GM19025 (cell line): Measurements from ENCODE around the gene UBE2D4.
A peak's percentile ranks its signal among the peaks of the same experiment; 100 is the strongest.
"Not testable (repeated sequence)": the region's sequence is repeated elsewhere in the genome, so short reads cannot be mapped to it uniquely, and the experiment has no call there.

Experiments used
- ATAC-seq: cut with Tn5 transposase; IDR thresholded peaks from one replicate; pipeline ENCODE4 v1.9.1; 2021; ENCODE audit warnings: mild to moderate bottlenecking, low read depth, moderate library complexity; ENCODE audit not compliant: unreplicated experiment

Gene UBE2D4

GRCh38 chr7:43960933-43961332, 34.7 kb downstream of the UBE2D4 start:
- ATAC-seq = no peak

- ATAC-seq = not testable (repeated sequence)
Measured at GRCh38 chr7:43966392-43966791, 40.2 kb downstream of the UBE2D4 start.

GRCh38 chr7:43968172-43969040, 42.2 kb downstream of the UBE2D4 start:
- ATAC-seq = not testable (repeated sequence)

- not testable (repeated sequence) for ATAC-seq
Measured at GRCh38 chr7:43969586-43969985, 43.4 kb downstream of the UBE2D4 start.

- not testable (repeated sequence) for ATAC-seq
Measured at GRCh38 chr7:43970698-43971097, 44.5 kb downstream of the UBE2D4 start.

GRCh38 chr7:43974033-43974573, 47.9 kb downstream of the UBE2D4 start:
- ATAC-seq = not testable (repeated sequence)

GRCh38 chr7:43974725-43975482, 48.7 kb downstream of the UBE2D4 start:
- not testable (repeated sequence) for ATAC-seq

- no peak for ATAC-seq
Measured at GRCh38 chr7:43977525-43977924, 51.3 kb downstream of the UBE2D4 start.

- not testable (repeated sequence) for ATAC-seq
Measured at GRCh38 chr7:43978102-43978501, 51.9 kb downstream of the UBE2D4 start.

- not testable (repeated sequence) for ATAC-seq
Measured at GRCh38 chr7:43982848-43983247, 56.6 kb downstream of the UBE2D4 start.

- not testable (repeated sequence) for ATAC-seq
Measured at GRCh38 chr7:43983736-43984135, 57.5 kb downstream of the UBE2D4 start.

GRCh38 chr7:43985904-43986864, 59.9 kb downstream of the UBE2D4 start:
- ATAC-seq = peak; percentile 78

GRCh38 chr7:43987476-43987875, 61.2 kb downstream of the UBE2D4 start:
- not testable (repeated sequence) for ATAC-seq

GRCh38 chr7:43990011-43990585, 63.9 kb downstream of the UBE2D4 start:
- not testable (repeated sequence) for ATAC-seq

- not testable (repeated sequence) for ATAC-seq
Measured at GRCh38 chr7:43990829-43991228, 64.6 kb downstream of the UBE2D4 start.

- ATAC-seq = peak; percentile 97
Measured at GRCh38 chr7:43992896-43993295, 66.7 kb downstream of the UBE2D4 start.

GRCh38 chr7:43994681-43995080, 68.4 kb downstream of the UBE2D4 start:
- not testable (repeated sequence) for ATAC-seq

GRCh38 chr7:43997532-43997931, 71.3 kb downstream of the UBE2D4 start, which contains the start of gene SPDYE1:
TSS of gene SPDYE1 (plus strand) at chr7:43997897. CDS start at chr7:43999950, 2,053 bp downstream.
- not testable (repeated sequence) for ATAC-seq
